HG02870 (cell line): ENCODE measurements around the gene RRN3.
"Not testable (repeated sequence)": the region's sequence is repeated elsewhere in the genome, so short reads cannot be mapped to it uniquely, and the experiment has no call there.

ENCODE experiments used
- ATAC-seq: cut with Tn5 transposase; IDR thresholded peaks from one replicate; pipeline ENCODE4 v1.9.1; 2021; ENCODE audit warnings: mild to moderate bottlenecking, moderate library complexity; ENCODE audit not compliant: unreplicated experiment

Gene RRN3

GRCh38 chr16:15093955-15094827, at the start of gene RRN3:
RRN3 (minus strand) TSS chr16:15094272; CDS start chr16:15094233, 39 bp downstream.
- peak; percentile 96 for ATAC-seq

- not testable (repeated sequence) for ATAC-seq
These were observed 49.6 kb upstream of the RRN3 start for GRCh38 chr16:15143601-15144091.

- not testable (repeated sequence) for ATAC-seq
These were observed 49.0 kb upstream of the RRN3 start for GRCh38 chr16:15142891-15143600.

- not testable (repeated sequence) for ATAC-seq
These were observed 48.2 kb upstream of the RRN3 start for GRCh38 chr16:15142107-15142890.

- ATAC-seq = no peak
These were observed 47.5 kb upstream of the RRN3 start for GRCh38 chr16:15141586-15141985.

- not testable (repeated sequence) for ATAC-seq
These were observed 46.6 kb upstream of the RRN3 start for GRCh38 chr16:15140444-15141365.

GRCh38 chr16:15137514-15137913, 43.4 kb upstream of the RRN3 start:
- ATAC-seq = not testable (repeated sequence)

- ATAC-seq = not testable (repeated sequence)
These were observed 41.6 kb upstream of the RRN3 start for GRCh38 chr16:15135483-15136360.

- ATAC-seq = not testable (repeated sequence)
These were observed 40.8 kb upstream of the RRN3 start for GRCh38 chr16:15134752-15135482.

- ATAC-seq = not testable (repeated sequence)
These were observed 39.5 kb upstream of the RRN3 start for GRCh38 chr16:15133554-15133953.

- not testable (repeated sequence) for ATAC-seq
These were observed 38.8 kb upstream of the RRN3 start for GRCh38 chr16:15132719-15133428.

GRCh38 chr16:15130943-15131700, 37.0 kb upstream of the RRN3 start:
- not testable (repeated sequence) for ATAC-seq

GRCh38 chr16:15130256-15130932, 36.3 kb upstream of the RRN3 start:
- ATAC-seq = not testable (repeated sequence)

GRCh38 chr16:15127641-15128425, 33.8 kb upstream of the RRN3 start:
- ATAC-seq = not testable (repeated sequence)

- not testable (repeated sequence) for ATAC-seq
These were observed 6.4 kb upstream of the RRN3 start for GRCh38 chr16:15100372-15100987.
